Fibroblast of peridontal ligament (primary cell): ENCODE results near the gene FANCM.
A peak's percentile ranks its signal among the peaks of the same experiment; 100 is the strongest.

Source experiments
- DNase-seq: peaks from one replicate; pipeline ENCODE4 v3.0.0-alpha.2; 2010; ENCODE audit errors: extremely low read depth

Gene FANCM

DNA sequence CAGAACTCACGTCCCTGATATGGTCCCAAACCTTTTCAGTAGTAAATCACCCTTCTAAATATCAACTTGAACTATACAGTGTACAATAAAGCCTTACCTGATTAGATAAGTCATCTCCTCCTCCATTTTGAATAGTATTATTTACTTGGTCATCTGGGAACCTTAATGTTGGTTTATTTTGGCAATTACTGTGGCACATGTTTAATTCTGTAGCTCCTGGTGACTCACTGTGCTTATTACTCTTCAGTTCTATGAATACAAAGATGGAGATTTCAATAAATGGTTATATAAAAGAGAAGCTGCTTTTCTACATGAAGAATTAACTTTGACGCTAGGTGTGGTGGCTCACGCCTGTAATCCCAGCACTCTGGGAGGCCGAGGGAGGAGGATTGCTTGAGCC is 91.8 kb downstream of the FANCM start:
- DNase-seq, result peak; percentile 4

- DNase-seq, result no peak
These were observed 103.3 kb downstream of the FANCM start for GRCh38 chr14:45238988-45239387.

GRCh38 chr14:45242706-45243105 is 107.0 kb downstream of the FANCM start:
- DNase-seq, result no peak

GRCh38 chr14:45246151-45246550 is 110.4 kb downstream of the FANCM start:
- DNase-seq, result peak; percentile 31

GRCh38 chr14:45246691-45247090 is 111.0 kb downstream of the FANCM start:
- DNase-seq, result peak; percentile 49

GRCh38 chr14:45247427-45247826 is 111.7 kb downstream of the FANCM start:
- DNase-seq, result no peak

DNA sequence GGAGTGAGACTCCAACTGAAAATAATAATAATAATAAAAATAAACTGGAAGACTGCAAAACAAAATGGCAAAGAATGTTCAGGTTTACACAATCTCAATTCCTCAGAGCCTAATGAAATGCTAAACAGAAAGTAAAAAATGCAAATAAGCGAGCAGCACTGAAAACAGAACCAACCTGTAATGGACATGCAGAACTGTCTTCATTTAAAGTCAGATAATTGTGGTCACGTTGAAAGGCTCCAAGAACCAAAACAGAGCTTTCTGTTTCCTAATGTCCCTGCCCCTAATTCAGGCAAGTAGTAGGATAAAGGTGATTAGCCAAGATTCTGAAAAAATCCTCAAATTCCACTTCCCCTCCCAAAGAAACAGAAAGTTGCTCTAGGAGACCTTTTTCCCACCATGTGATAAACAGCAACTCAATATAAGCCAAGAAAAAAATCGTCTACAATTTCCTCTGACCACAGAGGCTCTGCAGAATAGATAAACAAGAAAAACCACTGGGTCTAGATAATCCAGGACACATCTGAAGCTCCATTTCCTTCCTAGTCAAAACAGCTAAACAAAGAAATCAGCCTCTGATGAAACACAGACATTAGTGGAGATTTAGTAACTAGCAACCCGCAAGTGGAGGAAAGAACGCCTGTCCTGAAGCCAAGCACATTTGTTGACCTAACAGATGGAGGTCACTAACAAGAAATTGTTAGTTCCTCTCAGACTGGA is 114.3 kb downstream of the FANCM start:
- peak; percentile 97 for DNase-seq
